ENCODE data around the gene GABRB3.

Gene GABRB3

DNA sequence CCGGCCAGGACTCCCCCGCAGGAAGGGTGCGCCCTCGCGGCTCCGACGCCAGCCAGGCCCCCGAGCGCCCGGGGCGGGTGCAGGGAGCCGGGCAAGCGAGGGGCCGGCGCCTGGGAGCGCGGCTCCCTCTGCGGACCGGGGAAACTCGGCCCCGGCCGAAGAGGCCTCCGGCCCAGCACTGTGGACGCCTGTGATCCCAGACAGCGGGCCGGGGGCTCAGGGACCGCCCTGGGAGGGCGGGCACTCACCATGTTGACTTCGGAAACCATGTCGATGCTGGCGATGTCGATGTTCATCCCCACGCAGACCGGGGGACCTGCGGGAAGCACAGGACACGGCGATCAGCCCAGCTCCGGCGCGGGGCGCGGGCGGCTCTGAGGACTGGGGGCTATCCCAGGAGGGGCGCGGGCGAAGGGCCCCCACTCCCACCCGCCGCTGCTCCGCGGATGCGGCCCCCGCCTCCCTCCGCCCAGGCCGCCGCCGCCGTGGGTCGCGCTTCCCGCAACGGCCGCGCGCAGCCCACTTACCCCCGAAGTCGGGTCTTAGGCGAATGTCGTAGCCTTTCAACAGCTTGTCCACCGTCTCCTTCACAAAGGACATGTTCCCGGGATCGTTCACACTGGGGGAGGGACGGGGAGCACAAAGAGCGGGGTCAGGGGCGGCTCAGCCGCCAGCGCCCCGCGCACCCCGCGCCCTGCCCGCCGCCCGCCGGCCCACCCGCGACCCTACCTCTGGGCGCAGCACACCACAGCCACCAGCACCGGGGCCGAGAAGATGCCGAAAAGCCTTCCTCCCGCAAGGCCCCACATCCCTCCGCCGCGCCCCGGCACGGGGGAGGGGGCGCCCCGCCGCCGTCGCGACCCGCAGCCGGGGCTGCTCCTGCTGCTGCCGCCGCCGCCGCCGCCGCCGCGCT is at the start of gene GABRB3:
GABRB3 (minus strand) TSS at position 913 of the 913 bp plus-strand sequence.
- Mint-ChIP-seq H3K4me3 (peak within 1 kb of the TSS; percentile 90 to 92 (median 90)), H3K4me1 (peaks cover 12% of the 10 kb centered on the region), H3K27ac (no peak within 1 kb of the TSS), H3K27me3 (ENCODE audit: low read depth) (peaks cover 43% of the 10 kb centered on the region), H3K9me3 (no peaks in the 10 kb centered on the region), H3K36me3 (ENCODE audit: low read depth) (no peaks in the 10 kb centered on the region)
- TF ChIP-seq, protein P1, sequence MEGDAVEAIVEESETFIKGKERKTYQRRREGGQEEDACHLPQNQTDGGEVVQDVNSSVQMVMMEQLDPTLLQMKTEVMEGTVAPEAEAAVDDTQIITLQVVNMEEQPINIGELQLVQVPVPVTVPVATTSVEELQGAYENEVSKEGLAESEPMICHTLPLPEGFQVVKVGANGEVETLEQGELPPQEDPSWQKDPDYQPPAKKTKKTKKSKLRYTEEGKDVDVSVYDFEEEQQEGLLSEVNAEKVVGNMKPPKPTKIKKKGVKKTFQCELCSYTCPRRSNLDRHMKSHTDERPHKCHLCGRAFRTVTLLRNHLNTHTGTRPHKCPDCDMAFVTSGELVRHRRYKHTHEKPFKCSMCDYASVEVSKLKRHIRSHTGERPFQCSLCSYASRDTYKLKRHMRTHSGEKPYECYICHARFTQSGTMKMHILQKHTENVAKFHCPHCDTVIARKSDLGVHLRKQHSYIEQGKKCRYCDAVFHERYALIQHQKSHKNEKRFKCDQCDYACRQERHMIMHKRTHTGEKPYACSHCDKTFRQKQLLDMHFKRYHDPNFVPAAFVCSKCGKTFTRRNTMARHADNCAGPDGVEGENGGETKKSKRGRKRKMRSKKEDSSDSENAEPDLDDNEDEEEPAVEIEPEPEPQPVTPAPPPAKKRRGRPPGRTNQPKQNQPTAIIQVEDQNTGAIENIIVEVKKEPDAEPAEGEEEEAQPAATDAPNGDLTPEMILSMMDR (IDR thresholded peaks at IDR 0.05; ENCODE audit: unreplicated experiment in 3 of 3), result no peak

- peaks cover 15% of the 10 kb centered on the region for H3K9me3 Mint-ChIP-seq
- peaks cover 7% of the 10 kb centered on the region for H3K27me3 Mint-ChIP-seq (ENCODE audit: low read depth)
- peak overlapping the region in 1 of 3 experiments; percentile 45 for H3K4me3 Mint-ChIP-seq
- TF ChIP-seq, protein P1 (IDR thresholded peaks at IDR 0.05; ENCODE audit: unreplicated experiment in 3 of 3), result no peak
- peaks cover 42% of the 10 kb centered on the region for H3K4me1 Mint-ChIP-seq
- peak overlapping the region; percentile 63 to 85 (median 77) for H3K27ac Mint-ChIP-seq
- no peaks in the 10 kb centered on the region for H3K36me3 Mint-ChIP-seq (ENCODE audit: low read depth)
Measured at GRCh38 chr15:26807517-26808427, 34.9 kb upstream of the GABRB3 start.

GRCh38 chr15:26806574-26806973 is 33.7 kb upstream of the GABRB3 start:
- Mint-ChIP-seq H3K27me3 (ENCODE audit: low read depth) (peaks cover 7% of the 10 kb centered on the region), H3K27ac (peak overlapping the region; percentile 3 to 61 (median 54)), H3K4me1 (peaks cover 42% of the 10 kb centered on the region), H3K36me3 (ENCODE audit: low read depth) (no peaks in the 10 kb centered on the region), H3K9me3 (peaks cover 7% of the 10 kb centered on the region), H3K4me3 (peak overlapping the region in 1 of 3 experiments; percentile 27)
- TF ChIP-seq, protein P1 (IDR thresholded peaks at IDR 0.05; ENCODE audit: unreplicated experiment in 3 of 3), result no peak

- Mint-ChIP-seq H3K27me3 (ENCODE audit: low read depth) (peaks cover 7% of the 10 kb centered on the region), H3K27ac (peak overlapping the region in 2 of 3 experiments; percentile 3 to 61), H3K4me1 (peaks cover 42% of the 10 kb centered on the region), H3K36me3 (ENCODE audit: low read depth) (no peaks in the 10 kb centered on the region), H3K9me3 (peaks cover 4% of the 10 kb centered on the region), H3K4me3 (no peak overlapping the region)
- TF ChIP-seq, protein P1 (IDR thresholded peaks at IDR 0.05; ENCODE audit: unreplicated experiment in 3 of 3), result no peak
Measured at GRCh38 chr15:26806151-26806550, 33.3 kb upstream of the GABRB3 start.

DNA sequence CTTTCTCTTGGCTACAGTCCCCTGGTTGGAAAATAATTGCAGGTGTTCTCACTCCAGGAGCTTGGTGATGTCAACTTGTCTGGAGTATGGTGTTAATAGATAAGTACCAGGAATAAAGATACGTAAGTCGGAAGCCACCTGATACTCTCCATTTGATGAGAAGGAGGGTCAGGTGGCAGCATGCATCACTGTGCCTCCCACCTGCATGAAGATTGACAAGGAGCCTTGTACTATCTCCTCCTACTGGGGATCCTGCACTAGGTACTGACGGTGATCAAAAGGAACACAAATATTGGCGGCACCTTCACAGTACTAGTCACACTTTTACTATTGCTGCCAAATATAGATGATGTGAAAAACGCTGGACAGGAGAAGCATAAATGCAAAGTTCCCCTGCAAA is 32.6 kb upstream of the GABRB3 start:
- Mint-ChIP-seq H3K36me3 (ENCODE audit: low read depth) (no peaks in the 10 kb centered on the region), H3K4me1 (peaks cover 42% of the 10 kb centered on the region), H3K27me3 (ENCODE audit: low read depth) (peaks cover 7% of the 10 kb centered on the region), H3K27ac (peak overlapping the region in 1 of 3 experiments; percentile 15), H3K4me3 (no peak overlapping the region), H3K9me3 (peaks cover 3% of the 10 kb centered on the region)
- TF ChIP-seq, protein P1 (IDR thresholded peaks at IDR 0.05; ENCODE audit: unreplicated experiment in 3 of 3), result no peak
